Uterus (tissue), 2 donors: ENCODE data around the gene NKX6-1.

Experiments used
- CTCF ChIP-seq, 4 experiments: fragments of 200-600 bp in 2 of 4; fragments of 450-650 bp in 2 of 4; sonication (generic) in 2 of 4; IDR thresholded peaks; one replicate each; pipeline ENCODE4 v1.5.1; 2016 to 2019; ENCODE audit warnings: antibody characterized with exemption in 4 of 4, mild to moderate bottlenecking in 2 of 4, moderate library complexity in 1 of 4
- POLR2A ChIP-seq, 2 donors: fragments of 450-650 bp; IDR thresholded peaks; one replicate each; pipeline ENCODE4 v1.6.1; 2016; ENCODE audit warnings: antibody characterized with exemption in 2 of 2, mild to moderate bottlenecking in 1 of 2, moderate library complexity in 1 of 2

- TF ChIP-seq CTCF (IDR thresholded peaks at IDR 0.05) (no peak), POLR2A (IDR thresholded peaks at IDR 0.05) (no peak)
These were observed 2.2 kb downstream of the NKX6-1 start for GRCh38 chr4:84496706-84497503.
